ENCODE results near the gene CDH23.

Gene CDH23

DNA sequence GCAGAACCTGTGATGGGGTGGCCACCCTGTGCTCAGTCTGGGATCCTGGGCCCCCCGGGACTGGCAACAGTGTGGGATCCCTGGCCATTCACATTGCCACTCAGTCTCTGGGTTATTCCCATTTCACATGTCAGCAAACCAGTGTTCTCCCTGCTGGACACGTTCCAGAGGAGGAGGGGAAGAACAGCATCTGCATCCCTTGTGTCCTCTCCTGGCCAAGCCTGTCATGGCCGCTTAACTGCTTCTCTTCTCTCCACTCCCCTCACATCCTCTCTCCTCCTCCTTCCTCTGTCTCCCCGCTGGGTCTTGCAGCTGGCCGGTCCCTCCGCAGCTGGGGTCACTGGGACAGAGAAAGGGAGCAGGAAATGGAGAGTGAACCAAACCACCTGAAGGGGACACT is 248.5 kb downstream of the CDH23 start:
- in situ Hi-C loops (cut with MboI; ENCODE audit: low sequenced_read_pairs) = no loop called here

DNA sequence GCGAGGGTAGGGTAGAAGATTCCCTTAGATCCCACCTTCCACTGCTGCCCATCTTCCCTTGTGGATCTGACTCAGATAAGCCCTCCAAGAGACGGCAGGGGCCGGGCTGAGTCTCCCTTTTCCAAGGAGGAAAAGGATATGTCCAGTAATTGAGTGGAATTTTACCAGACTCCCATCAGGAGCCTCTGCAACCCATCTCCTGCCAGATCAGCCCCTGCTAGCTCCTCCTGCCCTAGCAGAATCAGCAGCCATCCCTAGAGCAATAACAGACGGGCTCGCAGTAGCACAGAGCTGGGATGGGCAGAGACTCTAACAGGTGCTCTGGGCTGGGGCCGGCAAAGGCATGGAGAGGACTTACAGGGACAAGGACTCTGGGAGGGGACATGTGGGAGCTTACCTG is 249.3 kb downstream of the CDH23 start:
- in situ Hi-C loops (cut with MboI; ENCODE audit: low sequenced_read_pairs) = no loop called here

DNA sequence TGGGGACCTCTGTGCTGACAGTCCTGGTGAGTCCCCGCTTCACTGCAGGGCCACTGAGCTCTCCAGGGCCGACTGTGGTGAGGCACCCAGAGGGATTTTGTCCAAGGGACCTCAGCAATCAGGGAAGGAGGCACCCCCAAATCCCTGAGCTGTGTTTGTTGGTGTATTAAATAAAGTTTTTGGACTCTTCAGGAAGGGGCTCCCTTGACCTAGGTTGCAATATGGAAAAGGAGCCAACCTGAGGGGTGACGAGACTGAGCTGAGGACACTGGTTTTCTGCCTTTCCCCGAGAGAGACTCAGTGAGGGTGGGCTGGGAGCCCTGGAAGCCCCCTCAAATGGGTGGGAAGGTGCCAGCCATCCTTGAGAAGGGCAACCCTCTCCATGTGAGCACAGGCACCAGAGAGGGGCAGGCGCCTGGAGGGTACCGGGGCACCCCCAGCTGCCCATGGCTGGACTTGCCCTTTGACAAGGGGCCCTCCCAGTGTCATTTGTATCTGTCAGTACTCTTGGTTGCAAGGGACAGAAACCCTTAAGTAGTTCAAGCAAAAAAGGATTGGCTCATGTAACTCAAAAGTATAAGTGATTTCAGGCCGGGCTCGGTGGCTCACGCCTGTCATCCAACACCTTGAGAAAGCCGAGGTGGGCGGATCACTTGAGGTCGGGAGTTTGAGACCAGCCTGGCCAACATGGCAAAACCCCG is 250.0 kb downstream of the CDH23 start:
- in situ Hi-C loops (cut with MboI; ENCODE audit: low sequenced_read_pairs) = no loop called here

DNA sequence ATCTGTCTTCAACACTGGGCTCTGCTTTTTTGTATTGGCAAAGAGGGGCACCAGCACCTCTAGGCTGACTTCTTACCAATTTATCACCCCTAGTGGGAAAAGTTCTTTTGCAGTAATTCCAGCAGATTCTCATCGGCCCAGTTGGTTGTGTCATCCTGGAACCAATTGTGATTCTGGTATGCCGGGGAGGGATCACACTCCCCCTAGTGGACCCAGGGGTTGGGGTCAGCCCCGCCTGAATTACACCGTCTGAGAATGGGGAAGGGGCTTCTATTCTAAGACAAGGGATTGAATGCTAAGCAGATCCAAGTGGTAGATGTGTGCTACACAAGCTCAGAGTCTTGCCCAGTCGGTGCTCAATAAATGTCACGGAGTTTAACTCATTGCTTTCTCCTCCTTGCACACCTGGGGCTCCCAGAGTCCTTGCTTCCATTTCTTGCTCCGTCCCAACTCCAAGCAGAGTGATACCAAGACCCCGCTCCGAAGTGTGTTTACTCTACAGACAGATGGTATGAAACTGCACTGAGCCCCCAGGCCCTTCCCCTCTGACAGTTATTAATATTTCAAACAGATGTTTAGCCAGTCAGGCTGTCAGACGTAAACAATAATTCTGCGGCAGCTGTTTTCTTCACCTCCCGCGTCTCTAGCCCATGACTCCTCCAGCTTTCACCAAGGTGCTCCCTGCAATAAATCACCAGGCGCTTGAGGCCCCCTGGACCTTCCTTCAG is 251.0 kb downstream of the CDH23 start:
- in situ Hi-C loops (cut with MboI; ENCODE audit: low sequenced_read_pairs) = no loop called here

DNA sequence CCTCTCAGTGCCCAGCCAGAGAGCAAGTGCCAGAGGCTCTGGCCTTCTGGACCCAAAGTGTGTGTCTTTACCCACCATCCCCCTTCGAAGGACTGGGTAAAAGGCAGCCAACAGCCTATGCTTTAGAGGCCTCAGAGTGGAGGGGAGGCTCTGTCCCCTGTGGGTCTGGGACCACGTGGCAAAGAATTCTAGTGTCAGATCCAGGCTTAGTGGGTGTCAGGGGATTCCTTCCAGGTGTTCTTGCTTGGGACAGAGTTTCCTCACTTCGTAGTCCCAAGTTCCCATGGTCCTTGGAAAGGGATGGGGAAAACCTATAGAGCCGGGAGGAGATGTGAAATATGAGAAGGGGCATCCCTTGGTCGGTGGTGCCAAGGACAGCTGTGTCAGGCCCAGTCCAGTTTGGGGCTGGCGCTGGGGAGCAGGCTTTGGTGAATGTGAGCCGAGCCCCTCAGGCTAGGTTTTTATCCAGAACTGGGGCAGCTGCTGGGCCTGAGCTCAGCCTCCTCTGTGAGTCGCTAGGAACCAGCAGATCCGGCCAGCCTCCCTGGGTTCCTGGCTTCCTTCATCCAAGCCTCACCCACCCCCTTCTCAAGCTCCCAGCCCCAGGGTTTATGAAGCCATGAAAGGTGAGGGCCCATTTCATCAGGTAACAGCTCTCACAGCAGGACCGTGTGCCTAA is 251.7 kb downstream of the CDH23 start:
- in situ Hi-C loops (cut with MboI; ENCODE audit: low sequenced_read_pairs) = no loop called here

DNA sequence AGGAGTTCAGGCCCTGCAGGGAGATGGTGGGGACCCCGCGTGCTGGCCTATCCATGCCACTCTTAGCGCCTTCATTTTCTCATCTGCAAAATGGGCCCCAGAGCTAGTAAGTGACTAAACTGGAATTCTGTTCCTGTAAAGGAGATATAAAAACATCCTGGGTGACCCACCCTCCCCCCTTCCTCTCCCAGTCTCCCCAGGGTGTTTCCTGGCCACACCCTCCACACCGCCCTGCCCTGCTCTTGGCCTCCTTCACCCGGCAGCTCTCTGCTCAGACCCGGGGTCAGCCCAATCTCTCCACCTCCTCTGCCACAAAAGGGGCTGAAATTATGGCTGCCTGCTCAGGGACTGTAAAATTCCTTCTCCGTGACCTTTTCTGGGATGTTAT is 252.2 kb downstream of the CDH23 start:
- in situ Hi-C loops (cut with MboI; ENCODE audit: low sequenced_read_pairs) = no loop called here

DNA sequence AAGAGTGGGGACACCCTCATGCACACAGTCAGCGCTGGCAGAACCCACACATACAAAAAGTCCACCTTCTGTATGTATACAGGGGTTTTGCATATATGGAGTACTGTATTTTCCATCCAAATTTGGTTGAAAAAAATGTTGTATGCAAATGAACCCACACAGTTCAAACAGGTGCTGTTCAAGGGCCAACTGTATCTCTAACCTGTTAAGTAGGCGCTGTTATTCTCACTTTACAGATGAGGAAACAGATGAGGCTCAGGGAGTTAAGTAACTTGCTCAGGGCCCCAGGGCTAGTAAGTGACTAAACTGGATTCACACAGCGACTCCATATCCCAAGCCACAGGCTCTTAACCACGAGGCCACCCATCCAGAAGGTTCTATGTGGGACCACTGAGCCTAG is 252.9 kb downstream of the CDH23 start:
- in situ Hi-C loops (cut with MboI; ENCODE audit: low sequenced_read_pairs) = no loop called here

DNA sequence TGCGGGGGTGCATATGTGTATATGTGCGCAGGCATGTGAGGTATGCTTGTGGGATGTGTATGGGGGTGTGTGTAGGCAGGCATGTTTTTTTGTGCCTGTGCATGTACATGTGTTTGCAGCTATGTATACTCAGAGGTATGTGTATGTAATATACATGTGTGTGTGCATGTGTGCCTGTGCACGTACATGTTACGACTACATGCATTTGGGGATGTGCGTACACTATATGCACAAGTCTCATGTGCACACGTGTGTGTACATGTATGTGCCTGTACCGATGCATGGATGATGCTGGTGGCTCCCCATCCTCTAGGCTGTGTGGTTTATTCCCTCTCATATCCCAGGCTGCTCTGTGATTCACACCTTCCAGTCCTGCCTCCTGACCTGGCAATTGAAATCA is 253.7 kb downstream of the CDH23 start:
- in situ Hi-C loops (cut with MboI; ENCODE audit: low sequenced_read_pairs) = no loop called here

DNA sequence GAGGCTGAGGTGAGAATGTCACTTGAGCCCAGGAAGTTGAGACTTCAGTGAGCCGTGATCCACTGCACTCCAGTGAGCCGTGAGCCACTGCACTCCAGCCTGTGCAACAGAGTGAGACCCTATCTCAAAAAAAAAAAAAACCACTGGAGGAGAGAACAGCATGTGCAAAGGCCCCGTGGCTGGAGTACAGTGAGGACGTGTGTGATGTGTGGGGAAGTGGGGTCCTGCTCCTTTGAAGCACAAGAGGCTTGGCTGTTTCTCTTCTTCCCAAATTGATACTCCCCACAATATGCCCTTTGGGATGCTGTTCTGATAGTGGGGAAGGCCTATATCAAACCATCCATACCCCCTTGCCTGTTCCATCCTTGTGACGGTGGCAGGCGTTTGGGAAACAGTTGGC is 254.7 kb downstream of the CDH23 start:
- in situ Hi-C loops (cut with MboI; ENCODE audit: low sequenced_read_pairs) = no loop called here

DNA sequence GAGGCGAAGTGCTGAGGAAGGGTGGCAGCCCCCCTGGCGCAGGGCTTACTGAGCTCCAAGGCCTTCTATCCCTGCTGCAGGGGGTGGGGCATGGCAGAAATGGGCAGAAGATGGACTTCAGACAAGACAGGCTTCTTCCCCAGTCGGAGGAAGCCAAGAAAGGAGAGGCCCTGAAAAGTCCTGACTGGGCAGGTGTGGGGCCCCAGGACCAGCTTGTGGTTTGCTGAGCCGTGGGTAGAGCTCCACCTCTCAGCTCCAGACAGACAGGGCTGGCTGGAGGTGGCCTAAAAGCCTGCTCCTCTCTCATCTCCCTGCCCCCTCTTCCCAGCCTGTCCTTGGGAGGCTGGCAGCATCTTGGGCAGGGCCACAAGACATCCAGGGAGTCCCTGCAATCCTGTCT is 255.2 kb downstream of the CDH23 start:
- in situ Hi-C loops (cut with MboI; ENCODE audit: low sequenced_read_pairs) = no loop called here

DNA sequence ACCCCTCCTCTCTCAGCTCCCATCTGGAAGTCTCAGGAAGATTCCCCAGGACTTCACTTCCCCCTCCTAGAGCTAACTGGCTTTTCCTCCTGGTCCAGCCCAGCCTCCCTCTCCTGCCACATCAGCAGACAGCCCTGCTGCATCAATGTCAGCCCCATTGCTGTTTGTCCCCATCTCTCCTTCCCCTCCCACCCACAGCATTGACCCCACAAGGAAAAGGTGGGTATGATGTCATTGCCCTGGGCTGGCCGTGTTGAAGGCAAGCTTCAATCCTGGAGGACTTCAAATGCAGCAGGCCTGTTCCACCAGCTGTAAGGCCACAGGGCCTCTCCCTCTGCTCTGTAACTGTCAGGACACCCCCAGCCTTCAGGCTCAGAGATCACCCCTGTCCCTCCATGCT is 256.3 kb downstream of the CDH23 start:
- in situ Hi-C loops (cut with MboI; ENCODE audit: low sequenced_read_pairs) = no loop called here

DNA sequence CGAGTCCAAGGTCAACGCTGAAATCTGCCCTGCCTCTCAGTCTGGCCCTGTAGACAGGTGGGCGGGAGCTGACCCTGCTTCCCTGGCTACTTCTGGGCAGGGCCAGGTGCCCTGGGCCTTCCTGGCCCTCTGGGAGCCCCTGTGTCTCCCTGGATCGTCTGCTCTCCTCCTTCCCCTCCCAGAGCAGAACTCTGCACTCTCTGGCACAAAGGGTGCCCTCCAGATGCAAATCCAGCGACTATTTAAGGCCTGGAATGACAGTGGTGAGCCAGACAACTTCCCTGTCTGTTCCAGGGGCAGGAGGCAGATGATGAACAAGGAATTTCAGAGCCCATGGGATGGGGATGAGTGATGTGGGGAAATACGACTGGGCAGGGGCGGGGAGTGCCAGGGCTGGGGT is 259.5 kb downstream of the CDH23 start:
- in situ Hi-C loops (cut with MboI; ENCODE audit: low sequenced_read_pairs) = no loop called here

DNA sequence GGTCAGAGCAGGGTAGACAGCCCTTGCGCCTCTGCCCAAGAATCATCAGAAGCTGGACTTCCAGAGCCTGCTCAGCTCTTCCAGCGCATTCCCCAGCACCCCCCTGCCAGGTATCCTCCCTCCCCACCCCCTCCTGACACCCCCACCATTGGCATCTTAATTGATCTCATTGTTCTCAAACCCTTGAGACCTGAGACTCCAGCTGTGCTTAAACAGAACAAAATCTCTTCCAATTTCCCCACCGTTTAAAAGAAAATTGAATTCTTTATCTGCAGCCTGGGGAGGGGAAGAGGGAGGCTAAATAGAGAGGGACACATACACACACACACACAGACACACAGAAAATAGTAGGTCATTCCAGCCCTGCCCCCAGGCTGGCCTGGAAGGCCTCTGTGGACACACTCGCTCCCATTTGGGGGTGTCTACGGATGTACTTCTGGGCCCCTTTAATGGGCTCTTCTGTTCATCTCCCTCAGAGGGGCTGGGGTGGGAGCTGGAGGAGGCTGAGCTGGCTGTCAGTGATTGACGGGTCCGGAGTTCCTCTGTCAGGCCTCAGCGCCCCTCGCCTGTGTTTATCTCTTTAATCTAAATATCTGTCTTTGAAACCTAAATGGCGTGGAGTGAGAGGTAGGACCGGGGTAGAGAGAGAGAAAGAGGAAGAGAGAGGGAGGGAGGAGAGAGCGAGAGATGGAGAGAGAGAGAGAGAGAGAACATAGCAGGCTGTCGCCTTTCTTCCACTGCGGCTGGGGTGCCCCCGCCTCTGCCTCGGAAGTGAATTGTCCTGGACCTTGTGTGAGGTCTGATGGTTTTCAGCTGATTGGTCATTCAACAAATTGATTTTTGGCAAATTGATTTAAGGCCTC is 261.1 kb downstream of the CDH23 start:
- in situ Hi-C loops (cut with MboI; ENCODE audit: low sequenced_read_pairs) = no loop called here

DNA sequence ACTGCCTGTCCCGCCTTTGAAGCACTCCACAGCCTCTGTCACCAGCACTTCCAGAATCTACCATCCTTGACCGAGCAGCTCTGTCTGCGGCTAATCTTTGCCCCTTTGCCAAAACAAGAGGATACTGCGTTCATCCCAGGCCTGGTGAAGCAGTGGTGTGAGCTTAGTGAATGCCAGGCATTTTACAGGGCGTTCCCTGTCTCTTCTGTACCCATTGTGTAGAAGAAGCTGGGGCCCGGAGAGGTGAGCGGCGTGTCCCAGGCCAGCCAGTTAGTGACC is 261.7 kb downstream of the CDH23 start:
- in situ Hi-C loops (cut with MboI; ENCODE audit: low sequenced_read_pairs) = no loop called here

DNA sequence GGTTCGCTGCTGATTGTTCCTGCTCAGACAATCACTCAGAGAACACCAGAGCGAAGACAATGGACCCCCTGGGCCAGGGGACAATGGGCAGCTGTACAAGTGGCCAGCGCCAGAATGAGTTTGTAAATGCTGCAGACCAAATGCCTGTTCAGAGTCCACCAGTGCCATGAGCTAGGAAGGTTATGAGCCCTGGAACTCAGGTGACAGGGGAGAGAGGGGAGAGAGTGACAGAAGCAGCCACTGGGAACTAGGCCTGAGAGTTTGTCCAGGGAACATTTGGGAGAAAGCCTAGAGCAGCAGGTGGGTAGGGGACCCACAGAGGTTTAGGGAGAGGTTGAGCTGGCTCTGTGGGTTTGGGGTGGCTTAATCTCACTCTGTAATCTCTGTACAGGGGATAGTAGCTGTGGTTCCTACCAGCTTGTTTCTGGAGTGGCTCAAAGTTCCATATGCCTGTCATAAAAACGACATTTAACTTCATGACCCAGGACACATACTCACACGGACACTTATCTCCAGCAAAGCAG is 262.5 kb downstream of the CDH23 start:
- in situ Hi-C loops (cut with MboI; ENCODE audit: low sequenced_read_pairs) = no loop called here

DNA sequence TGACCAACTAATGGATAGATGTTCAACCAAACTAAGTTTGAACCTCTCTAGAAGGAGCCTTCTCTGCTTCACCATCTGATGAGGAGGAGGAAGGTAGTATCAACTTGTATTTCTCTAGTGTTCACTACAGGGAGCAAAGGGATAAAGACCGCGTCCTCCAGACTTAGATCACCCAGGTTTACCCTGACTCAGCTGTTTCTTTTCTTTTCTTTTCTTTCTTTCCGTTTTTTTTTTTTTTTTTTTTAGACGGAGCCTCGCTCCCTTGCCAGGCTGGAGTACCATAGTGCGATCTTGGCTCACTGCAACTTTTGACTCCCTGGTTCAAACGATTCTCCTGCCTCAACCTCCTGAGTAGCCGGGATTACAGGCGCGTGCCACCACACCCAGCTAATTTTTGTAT is 263.0 kb downstream of the CDH23 start:
- in situ Hi-C loops (cut with MboI; ENCODE audit: low sequenced_read_pairs) = no loop called here

DNA sequence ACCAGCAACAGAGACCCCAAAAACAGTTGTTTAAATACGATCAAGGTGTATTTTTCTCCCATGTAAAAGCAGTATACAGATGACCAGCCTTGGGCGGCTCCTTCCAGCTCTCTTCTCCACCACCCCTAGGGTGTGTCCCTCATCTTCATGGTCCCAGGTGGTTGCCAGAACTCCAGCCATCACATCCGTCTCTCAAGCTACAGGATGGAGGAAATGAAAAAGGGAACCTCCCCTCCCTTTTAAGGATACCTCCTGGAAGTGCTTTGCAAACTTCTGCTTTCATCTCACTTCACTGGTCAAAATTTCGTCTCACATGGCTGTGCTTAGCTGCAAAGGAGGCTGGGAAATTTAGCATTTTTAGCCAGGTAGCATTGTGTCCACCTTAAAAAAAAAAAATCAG is 263.6 kb downstream of the CDH23 start:
- in situ Hi-C loops (cut with MboI; ENCODE audit: low sequenced_read_pairs) = no loop called here

DNA sequence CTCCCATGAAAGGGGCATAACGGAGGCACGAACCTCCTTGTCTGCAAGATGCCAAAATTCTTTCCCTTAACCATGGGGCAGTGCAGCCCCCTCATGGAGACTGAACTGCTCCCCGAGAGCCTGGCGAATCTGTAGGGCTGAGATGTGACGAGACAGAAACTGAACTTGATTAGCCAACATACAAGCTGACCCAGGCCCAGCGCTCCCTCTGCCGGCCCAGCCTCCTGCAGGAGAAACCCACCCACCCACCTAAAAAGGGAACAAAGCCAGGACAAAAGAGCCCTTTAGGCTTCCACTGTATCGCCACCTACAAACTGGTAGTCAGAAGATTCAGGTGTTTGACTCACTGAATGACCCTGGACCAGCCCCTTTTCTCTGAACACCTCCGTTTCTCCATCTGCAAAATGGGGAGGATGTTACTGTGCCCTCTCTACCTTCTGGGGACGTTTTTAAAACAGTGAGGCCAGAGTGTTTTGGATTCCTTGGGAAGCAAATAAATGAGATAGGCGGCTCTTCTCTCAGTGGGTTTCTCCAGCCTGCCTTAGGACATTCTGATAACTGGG is 264.4 kb downstream of the CDH23 start:
- in situ Hi-C loops (cut with MboI; ENCODE audit: low sequenced_read_pairs) = no loop called here

DNA sequence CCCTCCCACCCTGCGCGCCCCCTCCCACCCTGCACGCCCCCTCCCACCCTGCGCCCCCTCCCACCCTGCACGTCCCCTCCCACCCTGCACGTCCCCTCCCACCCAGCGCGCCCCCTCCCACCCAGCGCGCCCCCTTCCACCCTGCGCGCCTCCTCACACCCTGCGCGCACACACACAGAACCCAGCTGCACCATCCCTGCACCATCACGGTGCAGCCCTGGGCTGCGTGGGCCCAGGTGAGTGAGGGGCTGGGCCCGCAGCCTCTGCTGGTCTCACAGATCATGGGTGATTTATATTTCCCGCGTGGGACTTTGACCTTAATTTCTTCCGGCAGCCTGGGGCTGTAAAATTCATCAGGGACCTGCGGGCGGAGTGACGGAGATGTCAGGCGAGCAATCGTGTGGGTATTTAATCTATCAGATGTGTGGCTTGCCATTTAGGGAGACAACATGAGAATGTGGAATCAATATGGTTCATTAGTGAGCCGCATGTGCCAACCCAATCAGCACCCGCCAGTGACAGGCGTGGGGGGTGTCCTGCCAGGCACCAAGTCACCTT is 265.1 kb downstream of the CDH23 start:
- in situ Hi-C loops (cut with MboI; ENCODE audit: low sequenced_read_pairs) = no loop called here

DNA sequence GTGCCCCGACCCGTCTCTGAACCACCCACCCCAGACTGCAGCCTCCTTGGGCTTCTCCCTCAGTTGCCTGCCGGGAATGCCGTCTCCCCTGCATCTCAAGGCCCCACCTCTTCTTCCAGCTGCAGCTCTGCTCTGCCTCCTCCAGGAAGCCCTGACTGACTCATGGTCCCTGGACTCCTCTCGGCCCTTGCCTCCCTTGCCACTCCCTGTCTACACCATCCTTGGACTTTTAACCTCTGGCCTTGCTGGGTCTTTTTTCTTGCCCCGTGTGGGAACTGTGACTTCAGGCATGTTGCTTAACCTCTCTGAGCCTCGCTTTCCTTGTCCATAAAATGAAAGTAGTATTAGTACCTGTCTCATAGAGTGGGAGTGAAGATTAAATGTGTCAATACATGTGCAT is 266.6 kb downstream of the CDH23 start:
- in situ Hi-C loops (cut with MboI; ENCODE audit: low sequenced_read_pairs) = no loop called here

DNA sequence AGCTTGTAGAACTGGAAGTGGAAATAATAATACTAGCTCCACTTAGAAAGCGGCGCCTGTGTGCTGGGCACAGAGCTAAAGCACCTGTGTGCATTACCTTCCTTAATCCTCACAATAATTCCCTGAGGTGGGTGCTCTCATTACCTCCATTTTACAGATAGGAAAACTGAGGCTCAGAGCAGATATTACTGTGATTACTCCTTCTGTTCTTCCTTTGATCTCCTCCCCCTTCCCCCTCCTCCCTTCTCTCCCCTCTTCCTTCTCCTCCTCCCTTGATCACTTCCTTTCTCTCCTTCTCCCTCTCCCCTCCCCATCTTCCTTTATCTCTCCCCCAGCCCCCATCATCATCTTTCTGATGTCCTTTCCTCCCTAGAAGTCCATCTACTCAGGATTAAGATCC is 267.9 kb downstream of the CDH23 start:
- in situ Hi-C loops (cut with MboI; ENCODE audit: low sequenced_read_pairs) = no loop called here
